DMS53 treated with DMSO at 0.1 percent for 48 hours (cell line): ENCODE results near the gene MICAL3.
"Not testable (repeated sequence)": the region's sequence is repeated elsewhere in the genome, so short reads cannot be mapped to it uniquely, and the experiment has no call there.

Experiments
- DNase-seq: peaks from one replicate; lab custom pipeline; 2025; ENCODE audit not compliant: unreplicated experiment; lab: John Stamatoyannopoulos, UW

MICAL3 gene, protein sequence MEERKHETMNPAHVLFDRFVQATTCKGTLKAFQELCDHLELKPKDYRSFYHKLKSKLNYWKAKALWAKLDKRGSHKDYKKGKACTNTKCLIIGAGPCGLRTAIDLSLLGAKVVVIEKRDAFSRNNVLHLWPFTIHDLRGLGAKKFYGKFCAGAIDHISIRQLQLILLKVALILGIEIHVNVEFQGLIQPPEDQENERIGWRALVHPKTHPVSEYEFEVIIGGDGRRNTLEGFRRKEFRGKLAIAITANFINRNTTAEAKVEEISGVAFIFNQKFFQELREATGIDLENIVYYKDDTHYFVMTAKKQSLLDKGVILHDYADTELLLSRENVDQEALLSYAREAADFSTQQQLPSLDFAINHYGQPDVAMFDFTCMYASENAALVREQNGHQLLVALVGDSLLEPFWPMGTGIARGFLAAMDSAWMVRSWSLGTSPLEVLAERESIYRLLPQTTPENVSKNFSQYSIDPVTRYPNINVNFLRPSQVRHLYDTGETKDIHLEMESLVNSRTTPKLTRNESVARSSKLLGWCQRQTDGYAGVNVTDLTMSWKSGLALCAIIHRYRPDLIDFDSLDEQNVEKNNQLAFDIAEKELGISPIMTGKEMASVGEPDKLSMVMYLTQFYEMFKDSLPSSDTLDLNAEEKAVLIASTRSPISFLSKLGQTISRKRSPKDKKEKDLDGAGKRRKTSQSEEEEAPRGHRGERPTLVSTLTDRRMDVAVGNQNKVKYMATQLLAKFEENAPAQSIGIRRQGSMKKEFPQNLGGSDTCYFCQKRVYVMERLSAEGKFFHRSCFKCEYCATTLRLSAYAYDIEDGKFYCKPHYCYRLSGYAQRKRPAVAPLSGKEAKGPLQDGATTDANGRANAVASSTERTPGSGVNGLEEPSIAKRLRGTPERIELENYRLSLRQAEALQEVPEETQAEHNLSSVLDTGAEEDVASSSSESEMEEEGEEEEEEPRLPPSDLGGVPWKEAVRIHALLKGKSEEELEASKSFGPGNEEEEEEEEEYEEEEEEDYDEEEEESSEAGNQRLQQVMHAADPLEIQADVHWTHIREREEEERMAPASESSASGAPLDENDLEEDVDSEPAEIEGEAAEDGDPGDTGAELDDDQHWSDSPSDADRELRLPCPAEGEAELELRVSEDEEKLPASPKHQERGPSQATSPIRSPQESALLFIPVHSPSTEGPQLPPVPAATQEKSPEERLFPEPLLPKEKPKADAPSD (N-terminal part only)

DNA sequence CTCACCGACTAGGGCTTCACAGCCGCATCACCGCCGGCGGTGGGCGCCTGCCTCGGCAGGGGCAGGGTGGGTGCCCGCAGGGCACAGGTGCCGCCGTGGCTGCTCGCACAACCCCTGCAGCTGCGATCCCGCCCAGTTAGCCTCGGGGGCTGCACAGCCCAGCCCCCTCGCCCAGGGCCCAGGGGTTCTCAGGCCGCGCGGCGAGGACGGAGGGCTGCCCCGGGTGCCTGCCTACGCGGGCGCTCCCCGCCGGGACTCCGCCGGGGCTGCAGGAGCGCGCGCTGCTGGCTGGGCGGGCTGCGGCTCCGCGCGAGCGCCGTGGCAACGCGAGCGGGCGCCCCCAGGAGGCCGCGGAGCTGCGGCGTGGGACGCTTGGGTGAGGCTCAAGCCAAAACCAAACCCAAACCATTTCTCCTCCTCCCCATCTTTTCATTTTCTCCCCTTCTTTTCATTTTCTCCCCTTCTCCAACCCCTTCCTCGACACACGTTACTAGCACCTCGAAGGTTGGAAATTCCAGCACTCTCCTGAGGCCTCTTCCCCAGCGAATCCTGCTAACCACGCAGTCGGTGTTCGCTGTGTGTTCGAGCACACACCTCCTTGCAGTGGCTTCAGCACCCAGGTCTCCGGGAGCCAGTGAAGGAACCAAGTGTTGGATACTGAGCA lies at the start of gene MICAL3:
TSS of gene MICAL3 (minus strand) at position 286 of the 664 bp plus-strand sequence. CDS start 117,749 bp downstream, outside the sequence.
- peak; percentile 19 for DNase-seq

DNA sequence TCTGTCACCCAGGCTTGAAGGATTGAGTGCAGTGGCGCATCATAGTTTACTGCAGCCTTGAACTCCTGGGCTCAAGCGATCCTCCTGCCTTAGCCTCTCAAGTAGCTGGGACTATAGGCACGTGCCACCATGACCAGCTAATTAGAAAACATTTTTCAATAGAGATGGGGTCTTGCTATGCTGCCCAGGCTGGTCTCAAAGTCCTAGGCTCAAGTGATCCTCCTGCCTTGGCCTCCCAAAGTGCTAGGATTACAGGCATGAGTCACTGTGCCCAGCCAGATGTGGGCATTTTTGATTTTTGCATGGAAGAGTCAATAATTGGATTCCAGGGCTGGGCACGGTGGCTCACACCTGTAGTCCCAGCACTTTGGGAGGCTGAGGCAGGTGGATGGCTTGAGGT lies 49.6 kb upstream of the MICAL3 start:
- not testable (repeated sequence) for DNase-seq

DNA sequence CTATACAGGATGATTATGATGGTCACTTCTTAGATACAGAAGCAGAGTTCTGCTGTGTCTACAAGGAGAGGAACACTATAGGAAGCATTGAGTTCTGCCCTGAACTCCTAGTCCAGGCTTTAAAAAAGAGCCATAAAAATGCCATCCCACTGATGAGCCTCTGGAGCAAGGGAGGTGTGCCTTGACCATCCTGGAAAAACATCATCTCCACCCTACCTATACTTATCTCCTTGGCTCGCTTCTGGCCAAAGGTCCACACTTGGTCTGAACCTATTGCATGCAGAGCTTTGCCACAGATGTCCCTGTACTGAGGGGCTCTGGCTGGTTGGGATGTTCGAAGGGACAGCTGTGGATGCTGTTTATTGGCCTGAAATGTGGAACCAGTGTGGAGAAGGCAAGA lies 49.1 kb upstream of the MICAL3 start:
- DNase-seq: no peak

DNA sequence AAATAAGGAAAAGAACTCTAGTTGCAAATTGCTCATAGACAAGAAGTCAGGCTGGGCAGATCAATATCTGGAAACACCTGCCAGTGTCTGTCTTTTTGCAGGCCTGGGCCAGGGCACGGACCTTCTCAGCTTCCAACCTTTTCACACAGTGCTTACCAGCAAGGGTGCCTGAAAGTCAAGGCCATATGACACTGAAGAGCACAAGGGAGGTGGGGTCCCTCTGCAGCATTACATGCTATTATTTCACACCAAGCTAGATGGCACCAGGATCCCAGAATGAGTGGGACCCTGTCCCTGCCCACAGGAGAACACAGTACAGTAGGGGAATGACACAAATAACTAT lies 47.6 kb upstream of the MICAL3 start:
- no peak for DNase-seq

DNA sequence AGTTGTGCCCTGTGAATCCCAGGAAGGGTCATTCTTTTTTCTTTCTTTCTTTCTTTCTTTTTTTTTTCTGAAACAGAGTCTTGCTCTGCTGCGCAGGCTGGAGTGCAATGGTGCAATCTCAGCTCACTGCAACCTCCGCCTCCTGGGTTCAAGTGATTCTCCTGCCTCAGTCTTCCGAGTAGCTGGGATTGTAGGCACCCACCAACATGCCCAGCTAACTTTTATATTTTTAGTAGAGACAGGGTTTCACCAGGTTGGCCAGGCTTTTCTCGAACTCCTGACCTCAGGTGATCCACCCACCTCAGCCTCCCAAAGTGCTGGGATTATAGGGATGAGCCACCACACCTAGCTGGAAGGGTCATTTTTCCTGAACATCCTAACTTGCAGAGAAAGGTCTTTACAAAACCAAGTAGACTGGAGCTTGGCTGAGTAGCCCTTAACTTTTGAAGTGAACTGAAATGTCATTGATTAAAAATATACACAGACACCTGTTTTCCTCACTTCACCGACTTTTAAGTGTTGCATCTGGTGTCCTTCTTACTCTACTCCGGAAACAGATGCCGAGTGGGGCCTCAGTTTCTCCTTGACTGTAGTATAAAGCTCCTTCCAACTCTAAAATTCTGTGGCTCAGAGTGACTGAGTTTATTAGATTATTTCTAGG lies 47.1 kb upstream of the MICAL3 start:
- DNase-seq: not testable (repeated sequence)

DNA sequence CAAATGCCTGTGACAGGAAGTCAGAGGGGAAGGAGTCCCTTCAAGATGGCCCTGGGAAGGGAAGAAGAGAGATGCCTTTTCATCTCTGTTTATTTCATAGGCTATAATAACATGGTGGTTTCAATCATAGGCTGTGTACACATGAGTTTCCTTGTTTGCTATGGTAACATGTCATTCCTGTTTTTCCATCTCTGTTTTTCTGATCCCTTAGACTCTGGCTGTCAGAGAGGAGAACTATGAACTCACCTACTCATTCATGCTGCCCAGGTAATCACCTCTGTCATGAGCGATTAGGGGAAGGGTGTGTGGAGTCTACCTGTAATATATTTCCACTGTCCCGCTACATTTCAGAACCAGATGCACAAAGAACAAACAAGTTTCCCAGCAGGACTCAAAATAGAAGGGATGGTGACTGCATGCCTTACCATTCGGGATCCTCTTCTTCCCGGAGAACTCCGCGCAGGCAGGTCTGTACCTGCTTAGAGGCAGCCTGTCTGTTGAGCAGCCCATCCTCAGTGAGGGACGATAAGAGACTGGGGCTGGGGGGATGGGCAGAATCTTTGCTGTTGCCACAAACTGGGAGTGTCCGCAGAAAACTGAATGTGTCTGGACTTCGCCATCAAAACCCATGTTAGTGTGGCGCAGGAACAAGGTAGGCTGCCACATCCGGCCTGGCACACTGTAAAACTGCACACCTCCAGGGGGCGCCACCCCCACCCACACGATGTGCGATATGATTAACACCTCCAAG lies 46.4 kb upstream of the MICAL3 start:
- DNase-seq: peak; percentile 61

DNA sequence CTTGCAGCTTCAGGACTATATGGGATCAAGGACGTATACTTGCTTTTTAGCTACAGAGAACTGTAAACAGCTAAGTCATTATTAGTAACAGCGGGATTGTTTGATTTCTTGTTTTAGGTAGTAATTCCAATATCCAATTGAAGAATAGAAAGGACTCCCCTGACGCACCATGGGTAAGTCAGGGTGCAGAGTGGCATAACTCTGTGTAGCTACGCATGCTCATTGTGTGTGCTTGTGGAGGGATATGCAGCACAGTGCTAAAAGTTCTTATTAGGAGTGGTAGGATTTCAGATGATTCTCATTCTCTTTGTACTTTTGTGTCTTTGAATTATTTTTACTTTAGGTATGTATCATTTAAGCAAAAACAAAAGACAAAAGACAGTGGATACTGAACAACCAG lies 45.7 kb upstream of the MICAL3 start:
- no peak for DNase-seq

DNA sequence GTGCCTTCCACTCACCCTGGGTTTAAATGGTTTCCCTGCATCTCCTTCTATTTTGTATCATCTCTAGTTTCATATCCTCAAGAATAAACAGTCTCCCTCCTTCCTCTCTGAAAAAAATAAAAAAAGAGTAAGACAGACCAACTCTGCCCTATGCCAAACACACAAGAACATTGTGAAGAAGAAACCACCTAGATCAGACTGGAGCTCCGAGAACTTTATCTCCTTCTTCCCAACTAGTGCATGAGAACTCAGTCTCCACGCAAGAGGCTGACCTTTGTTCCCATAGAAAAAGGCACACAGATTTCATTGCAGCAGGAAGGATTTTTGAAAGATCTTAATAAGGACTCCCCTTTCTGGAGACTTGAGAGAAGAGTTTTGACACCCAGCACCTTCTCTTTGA lies 44.7 kb upstream of the MICAL3 start:
- DNase-seq: no peak

DNA sequence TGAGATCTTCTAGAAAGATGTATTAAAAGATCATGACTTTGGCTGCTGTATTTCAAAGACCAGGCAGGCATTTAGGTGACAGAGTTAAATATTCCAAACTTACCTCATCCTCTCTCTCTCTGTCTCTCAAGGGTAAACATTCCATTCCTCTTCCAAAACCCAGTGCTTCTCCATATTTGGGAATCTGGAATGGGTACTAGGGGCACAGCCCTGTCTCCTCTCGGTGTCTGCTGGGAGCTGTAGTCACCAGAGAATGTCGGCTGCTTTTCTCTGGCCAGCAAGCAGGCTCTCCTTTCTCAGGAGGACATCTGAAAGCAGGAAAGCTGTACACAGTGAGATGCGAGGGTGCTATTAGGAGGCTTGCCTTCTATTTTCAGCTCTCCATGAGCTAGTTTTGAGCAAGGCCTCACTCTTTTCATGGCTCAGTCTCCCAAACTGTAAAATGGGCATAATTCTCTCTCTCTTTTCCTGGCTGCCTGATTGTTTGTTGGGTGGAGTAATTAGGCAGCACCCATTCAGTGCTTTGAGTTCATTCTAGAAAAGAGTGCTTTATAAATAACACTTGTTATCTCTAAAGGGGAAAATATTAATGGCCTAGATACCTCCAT lies 44.1 kb upstream of the MICAL3 start:
- DNase-seq: no peak

DNA sequence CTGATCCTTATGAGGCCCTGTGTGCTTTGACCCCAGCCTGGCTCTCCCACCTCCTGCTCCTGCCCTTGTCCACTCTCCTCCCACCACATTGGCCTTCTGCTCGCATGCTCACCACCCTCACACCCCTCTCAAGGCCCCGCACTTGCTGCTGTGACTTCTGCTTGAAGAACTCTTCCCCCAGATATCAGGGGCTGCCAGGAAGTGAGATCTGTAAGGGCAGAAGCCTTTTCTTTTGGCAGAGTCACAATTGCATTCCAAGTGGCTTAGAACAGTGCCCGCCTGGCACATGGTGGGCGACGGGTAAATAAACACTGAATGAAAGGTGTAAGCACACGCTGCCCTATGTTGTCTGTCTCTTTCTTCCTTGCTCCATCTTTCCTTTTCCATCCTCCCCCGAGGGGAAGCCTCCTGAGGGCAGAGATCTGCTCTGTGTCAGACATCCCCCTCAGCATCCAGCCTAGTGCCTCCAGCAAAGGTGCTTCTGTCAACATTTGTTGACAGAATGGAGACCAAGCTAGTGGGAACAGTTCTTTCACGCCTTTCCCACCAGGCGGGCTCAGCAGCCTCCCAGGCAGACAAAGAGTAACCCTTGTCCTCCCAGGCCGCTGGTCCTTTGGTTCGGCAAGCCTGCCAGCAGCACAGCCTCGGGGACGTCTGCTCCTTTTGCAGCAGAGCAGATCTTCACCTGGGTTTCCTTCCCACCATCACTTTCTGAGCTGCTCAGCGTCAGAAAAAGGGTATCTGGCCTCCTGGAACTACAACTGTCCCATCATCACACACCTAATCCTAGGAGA lies 43.4 kb upstream of the MICAL3 start:
- DNase-seq: no peak

DNA sequence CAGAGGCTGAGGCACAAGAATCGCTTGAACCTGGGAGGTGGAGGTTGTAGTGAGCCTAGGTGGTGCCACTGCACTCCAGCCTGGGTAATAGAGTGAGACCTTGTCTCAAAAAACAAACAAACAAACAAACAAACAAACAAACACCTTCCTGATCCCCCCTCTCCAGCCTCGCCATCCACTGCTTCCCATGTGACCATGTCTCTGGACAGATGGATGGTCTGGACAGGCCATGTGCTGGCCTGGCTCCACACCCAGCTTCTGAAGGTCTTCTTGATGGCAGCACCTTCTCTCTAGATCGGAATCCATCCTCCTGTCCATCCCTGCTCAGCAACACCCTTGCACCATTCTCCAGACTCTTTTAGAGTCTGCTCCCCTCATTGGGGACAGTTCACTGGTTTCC lies 42.8 kb upstream of the MICAL3 start:
- DNase-seq: no peak

DNA sequence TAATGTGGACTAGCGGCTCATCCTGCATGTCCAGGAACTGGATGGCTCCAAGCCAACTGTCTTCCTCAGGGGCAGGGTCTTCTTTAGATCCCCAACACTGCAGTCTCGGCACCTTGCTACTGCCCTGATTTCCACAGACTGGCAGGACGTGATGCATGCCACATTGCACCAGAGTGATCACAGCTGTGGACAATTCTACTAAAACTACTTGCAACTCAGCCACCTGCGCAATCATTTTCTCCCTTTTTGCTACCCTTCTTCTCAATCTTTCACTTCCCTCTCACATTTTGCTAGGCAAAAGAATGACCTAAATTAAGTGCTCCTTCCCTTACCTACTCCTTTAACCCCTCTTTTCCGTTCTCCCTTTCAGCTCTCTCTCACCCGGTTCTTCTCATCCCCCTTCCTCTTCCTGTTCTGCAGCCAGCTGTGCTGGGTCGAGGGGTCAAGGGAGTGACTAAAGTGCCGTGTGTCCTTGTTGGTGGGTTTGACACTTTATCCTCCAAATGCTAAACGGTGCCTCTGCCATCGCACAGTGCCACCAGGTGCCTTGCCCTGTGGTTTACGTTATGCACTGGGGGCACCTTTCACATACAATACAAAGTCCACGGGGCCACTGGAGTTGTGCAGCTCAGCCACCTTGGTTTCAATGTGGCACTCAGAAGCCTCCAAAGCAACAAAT lies 42.0 kb upstream of the MICAL3 start:
- no peak for DNase-seq

DNA sequence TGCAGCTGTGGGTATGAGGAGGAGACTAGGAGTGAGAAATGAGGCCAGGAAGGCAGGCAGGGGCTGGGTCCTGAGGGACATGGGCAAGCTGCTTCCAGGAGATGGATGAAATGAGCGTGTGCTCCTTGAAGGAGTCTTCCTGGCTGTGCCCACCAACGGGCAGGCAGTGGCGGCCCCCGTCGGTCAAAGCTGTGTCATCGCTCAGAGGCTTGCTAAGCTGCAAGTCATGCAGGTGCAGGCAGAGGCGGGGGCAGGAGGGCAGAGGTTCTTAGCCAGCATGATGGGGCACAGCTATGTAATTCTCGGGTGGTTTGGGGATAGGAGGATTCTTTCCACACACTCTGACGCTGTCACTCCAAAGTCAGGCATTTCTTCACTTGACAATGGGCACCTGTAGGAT lies 40.9 kb upstream of the MICAL3 start:
- DNase-seq: no peak

DNA sequence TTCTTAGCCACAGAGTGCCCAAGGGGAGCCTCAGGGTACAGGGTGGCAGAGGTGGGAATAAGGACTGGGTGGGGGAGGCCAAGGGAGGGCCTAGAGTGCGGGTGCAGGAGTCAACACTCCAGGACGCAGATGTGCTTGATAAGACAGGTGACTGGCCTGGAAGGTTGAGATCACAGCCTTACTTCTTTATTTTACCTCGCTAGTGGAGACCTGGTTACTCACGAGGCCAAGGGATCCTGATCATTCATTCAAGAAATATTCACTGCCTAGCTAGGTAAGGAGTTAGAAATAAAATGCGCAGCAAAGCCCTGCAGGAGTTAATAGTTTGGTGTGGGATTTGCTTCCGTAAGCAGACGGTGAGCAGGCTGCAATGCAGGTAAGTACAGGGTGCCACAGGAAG lies 40.3 kb upstream of the MICAL3 start:
- DNase-seq: no peak

DNA sequence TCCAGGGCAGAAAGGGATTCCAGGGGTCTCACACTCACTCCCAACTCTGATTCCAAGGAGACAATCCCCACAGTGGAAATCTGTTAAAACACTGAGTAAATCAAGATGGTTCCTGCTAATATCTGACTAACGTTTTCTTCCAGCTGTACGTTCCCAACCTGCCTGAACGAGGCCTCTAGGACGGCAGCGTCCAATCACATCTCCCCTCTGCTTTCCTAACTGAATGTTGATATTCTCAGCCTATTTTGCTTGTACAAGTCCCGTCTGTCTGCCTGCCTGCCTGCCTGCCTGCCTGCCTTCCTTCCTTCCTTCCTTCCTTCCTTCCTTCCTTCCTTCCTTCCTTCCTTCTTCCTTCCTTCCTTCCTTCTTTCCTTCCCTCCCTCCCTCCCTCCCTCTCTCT lies 39.4 kb upstream of the MICAL3 start:
- DNase-seq: not testable (repeated sequence)

DNA sequence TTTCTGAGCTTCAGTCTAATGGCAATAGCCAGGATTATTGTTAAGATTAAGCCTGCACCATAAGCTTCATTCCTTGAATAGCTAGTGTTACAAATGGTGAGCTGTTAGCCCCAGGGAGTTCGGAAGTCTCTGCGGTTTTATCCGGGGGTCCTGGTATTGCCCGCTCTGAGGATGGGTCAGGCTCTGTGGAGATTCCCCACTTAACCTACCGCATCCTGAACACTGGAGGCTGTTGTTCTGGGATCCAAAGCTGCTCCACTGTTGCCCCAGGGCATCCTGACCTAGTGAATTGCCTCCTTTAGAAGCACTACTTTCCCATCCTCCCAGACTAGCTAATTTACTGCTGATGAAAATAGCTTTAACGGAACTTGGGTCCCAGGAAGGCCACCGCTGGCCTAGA lies 38.9 kb upstream of the MICAL3 start:
- no peak for DNase-seq

DNA sequence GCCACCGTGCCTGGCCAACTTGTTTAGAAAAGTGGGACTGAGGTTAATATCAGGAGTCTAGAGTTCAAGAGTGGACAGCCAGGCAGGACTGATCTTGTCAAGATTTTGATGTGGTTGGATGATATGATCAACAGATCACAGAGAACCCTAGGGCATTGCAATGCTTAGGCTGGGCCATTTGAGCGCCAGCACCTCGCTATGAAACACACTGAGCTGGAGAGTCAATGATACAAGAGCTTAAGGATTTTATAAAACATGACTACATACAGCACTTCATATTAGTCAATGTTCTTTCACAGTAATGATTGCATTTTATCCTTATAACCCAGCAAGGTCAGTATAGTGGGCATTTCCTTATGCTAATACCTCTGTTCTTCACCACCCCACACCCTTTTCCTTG lies 38.1 kb upstream of the MICAL3 start:
- DNase-seq: no peak
